DND-41 (cell line): ENCODE data around the gene FN3KRP.

Experiments used
- CTCF ChIP-seq: IDR thresholded peaks from 2 replicates; pipeline ENCODE4 v1.5.1; 2012; ENCODE audit warnings: borderline replicate concordance, low read length, moderate library complexity, mild to moderate bottlenecking; ENCODE audit not compliant: poor library complexity, severe bottlenecking; ENCODE audit errors: extremely low read depth
- EZH2 ChIP-seq: IDR thresholded peaks from 3 replicates; pipeline ENCODE4 v1.6.1; 2012; ENCODE audit warnings: borderline replicate concordance, low read depth, mild to moderate bottlenecking, moderate library complexity, low read length, inconsistent platforms; ENCODE audit not compliant: severe bottlenecking

- no peak for TF ChIP-seq CTCF
- TF ChIP-seq EZH2, result no peak
These were observed 39.7 kb downstream of the FN3KRP start for GRCh38 chr17:82756166-82756565.
